ENCODE data around the gene XBP1.

XBP1 gene

DNA sequence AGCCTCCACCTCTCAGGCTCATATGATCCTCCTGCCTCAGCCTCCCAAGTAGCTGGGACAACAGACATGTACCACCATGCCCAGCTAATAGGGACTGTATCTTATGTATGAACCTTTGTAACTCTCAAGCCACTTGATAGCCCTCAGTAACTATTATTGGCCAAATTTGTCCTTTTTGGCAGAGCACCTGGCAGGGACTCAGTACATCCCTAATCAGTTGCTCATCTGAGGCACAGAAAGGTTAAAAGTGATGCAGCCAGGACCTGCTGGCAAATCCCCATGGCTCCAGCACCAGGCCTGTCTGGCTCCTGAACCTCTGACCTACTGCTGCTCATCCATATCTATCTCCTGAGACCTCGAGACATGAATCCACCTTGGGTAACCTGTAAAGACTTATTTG lies 21.1 kb upstream of the XBP1 start:
- H3K27me3 ChIP-seq (ENCODE audit: insufficient read depth, low read length, poor library complexity, severe bottlenecking) = no peaks in the 10 kb centered on the region
- no peak overlapping the region for H2AFZ ChIP-seq (ENCODE audit: low read length)
- H3K79me2 ChIP-seq (ENCODE audit: insufficient read depth, low read length) = no peaks in the 10 kb centered on the region
- peak overlapping the region; percentile 67 for H3K9ac ChIP-seq (ENCODE audit: low read depth, low read length, poor library complexity, severe bottlenecking)
- no peaks in the 10 kb centered on the region for H3K36me3 ChIP-seq (ENCODE audit: insufficient read depth, low read length)
- no peaks in the 10 kb centered on the region for H3K9me3 ChIP-seq (ENCODE audit: insufficient read depth, low read depth, low read length)
- no peak overlapping the region for H3K4me3 ChIP-seq (ENCODE audit: low read length, poor library complexity, severe bottlenecking)
- H3K9me2 ChIP-seq (replicated peaks; ENCODE audit: low read depth, low read length) = no peaks in the 10 kb centered on the region
- peaks cover 68% of the 10 kb centered on the region for H3K4me1 ChIP-seq (ENCODE audit: insufficient read depth, low read length, poor library complexity, severe bottlenecking)
- peaks cover 12% of the 10 kb centered on the region for H3F3A ChIP-seq (ENCODE audit: low read depth)
- H4K20me1 ChIP-seq (ENCODE audit: insufficient read depth, low read length, poor library complexity, severe bottlenecking) = no peaks in the 10 kb centered on the region
- no peak overlapping the region for H3K4me2 ChIP-seq (ENCODE audit: low read depth, low read length, poor library complexity, severe bottlenecking)
- no peak for TF ChIP-seq EZH2phosphoT487 (IDR thresholded peaks at IDR 0.05; ENCODE audit: borderline replicate concordance)
- TF ChIP-seq, protein P1, sequence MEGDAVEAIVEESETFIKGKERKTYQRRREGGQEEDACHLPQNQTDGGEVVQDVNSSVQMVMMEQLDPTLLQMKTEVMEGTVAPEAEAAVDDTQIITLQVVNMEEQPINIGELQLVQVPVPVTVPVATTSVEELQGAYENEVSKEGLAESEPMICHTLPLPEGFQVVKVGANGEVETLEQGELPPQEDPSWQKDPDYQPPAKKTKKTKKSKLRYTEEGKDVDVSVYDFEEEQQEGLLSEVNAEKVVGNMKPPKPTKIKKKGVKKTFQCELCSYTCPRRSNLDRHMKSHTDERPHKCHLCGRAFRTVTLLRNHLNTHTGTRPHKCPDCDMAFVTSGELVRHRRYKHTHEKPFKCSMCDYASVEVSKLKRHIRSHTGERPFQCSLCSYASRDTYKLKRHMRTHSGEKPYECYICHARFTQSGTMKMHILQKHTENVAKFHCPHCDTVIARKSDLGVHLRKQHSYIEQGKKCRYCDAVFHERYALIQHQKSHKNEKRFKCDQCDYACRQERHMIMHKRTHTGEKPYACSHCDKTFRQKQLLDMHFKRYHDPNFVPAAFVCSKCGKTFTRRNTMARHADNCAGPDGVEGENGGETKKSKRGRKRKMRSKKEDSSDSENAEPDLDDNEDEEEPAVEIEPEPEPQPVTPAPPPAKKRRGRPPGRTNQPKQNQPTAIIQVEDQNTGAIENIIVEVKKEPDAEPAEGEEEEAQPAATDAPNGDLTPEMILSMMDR (conservative IDR thresholded peaks at IDR 0.05; ENCODE audit: low read length) = no peak

DNA sequence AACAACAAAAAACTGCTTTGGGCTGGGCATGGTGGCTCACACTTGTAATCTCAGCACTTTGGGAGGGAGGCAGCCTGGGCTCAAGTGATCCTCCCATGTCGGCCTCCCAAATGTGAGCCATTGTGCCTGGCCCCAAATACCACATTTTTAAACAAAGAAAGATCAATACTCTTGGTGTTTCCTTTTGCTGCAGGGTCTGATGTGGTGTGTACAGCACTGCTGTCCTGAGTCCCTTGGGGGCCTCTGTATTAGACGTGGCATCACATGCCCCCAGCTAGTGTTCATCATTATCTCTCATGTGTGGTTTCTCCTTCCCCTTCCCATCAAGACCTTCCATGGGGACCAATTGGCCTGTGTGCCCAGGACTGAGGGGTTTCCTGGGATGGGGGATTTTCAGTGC lies 20.5 kb upstream of the XBP1 start:
- H3K9ac ChIP-seq (ENCODE audit: low read depth, low read length, poor library complexity, severe bottlenecking) = peak overlapping the region; percentile 67
- peaks cover 12% of the 10 kb centered on the region for H3F3A ChIP-seq (ENCODE audit: low read depth)
- no peaks in the 10 kb centered on the region for H3K9me2 ChIP-seq (replicated peaks; ENCODE audit: low read depth, low read length)
- H3K4me1 ChIP-seq (ENCODE audit: insufficient read depth, low read length, poor library complexity, severe bottlenecking) = peaks cover 68% of the 10 kb centered on the region
- no peaks in the 10 kb centered on the region for H4K20me1 ChIP-seq (ENCODE audit: insufficient read depth, low read length, poor library complexity, severe bottlenecking)
- no peak overlapping the region for H3K4me3 ChIP-seq (ENCODE audit: low read length, poor library complexity, severe bottlenecking)
- no peaks in the 10 kb centered on the region for H3K9me3 ChIP-seq (ENCODE audit: insufficient read depth, low read depth, low read length)
- TF ChIP-seq, protein P1 (conservative IDR thresholded peaks at IDR 0.05; ENCODE audit: low read length) = no peak
- TF ChIP-seq EZH2phosphoT487 (IDR thresholded peaks at IDR 0.05; ENCODE audit: borderline replicate concordance) = no peak
- H3K27me3 ChIP-seq (ENCODE audit: insufficient read depth, low read length, poor library complexity, severe bottlenecking) = no peaks in the 10 kb centered on the region
- H2AFZ ChIP-seq (ENCODE audit: low read length) = no peak overlapping the region
- H3K36me3 ChIP-seq (ENCODE audit: insufficient read depth, low read length) = no peaks in the 10 kb centered on the region
- H3K79me2 ChIP-seq (ENCODE audit: insufficient read depth, low read length) = no peaks in the 10 kb centered on the region
- H3K4me2 ChIP-seq (ENCODE audit: low read depth, low read length, poor library complexity, severe bottlenecking) = no peak overlapping the region

DNA sequence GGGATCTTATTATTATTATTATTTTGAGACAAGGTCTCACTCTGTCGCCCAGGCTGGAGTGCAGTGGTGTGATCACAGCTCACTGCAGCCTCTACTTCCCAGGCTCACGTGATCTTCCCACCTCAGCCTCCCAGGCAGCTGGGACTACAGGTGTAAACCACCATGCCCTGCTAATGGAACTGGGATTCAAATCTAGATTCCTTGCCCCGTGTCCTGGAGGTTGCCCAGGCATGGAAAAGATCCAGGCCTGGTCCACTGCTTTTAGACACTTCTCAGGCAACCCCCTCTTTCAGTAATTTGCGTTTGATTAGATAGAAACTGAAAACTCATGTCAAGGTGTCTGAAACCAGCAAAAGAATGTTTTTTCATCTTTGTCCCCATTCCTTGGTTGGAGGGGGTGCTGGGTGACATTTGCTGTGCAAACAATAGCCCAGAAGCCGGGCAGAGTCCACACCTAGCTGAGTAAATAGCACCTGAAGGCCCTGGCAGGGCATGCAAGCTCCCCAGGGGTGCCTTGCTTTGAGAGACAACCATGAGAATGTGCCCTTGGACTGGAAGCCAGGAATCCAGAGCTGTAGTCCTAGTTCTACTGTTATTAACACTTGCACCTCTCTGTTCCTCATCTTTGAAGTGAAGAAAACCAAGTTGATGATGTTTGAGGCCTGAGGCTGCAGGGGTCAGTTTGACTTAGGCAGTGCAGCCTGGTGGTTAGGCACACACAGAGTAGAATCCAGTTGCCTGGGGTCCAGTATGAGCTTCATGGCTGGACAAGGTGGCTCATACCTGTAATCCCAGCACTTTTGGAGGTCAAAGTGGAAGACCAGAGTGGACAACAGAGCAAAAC lies 19.1 kb upstream of the XBP1 start:
- TF ChIP-seq, protein P1 (conservative IDR thresholded peaks at IDR 0.05; ENCODE audit: low read length) = no peak
- no peak for TF ChIP-seq EZH2phosphoT487 (IDR thresholded peaks at IDR 0.05; ENCODE audit: borderline replicate concordance)
- H3F3A ChIP-seq (ENCODE audit: low read depth) = peaks cover 12% of the 10 kb centered on the region
- H3K4me3 ChIP-seq (ENCODE audit: low read length, poor library complexity, severe bottlenecking) = no peak overlapping the region
- no peaks in the 10 kb centered on the region; the same call in 1 of the 2 replicates for H3K79me2 ChIP-seq (ENCODE audit: insufficient read depth, low read length)
- no peaks in the 10 kb centered on the region for H3K9me3 ChIP-seq (ENCODE audit: insufficient read depth, low read depth, low read length)
- no peaks in the 10 kb centered on the region for H4K20me1 ChIP-seq (ENCODE audit: insufficient read depth, low read length, poor library complexity, severe bottlenecking)
- peak overlapping the region; percentile 28 for H3K4me2 ChIP-seq (ENCODE audit: low read depth, low read length, poor library complexity, severe bottlenecking)
- H3K36me3 ChIP-seq (ENCODE audit: insufficient read depth, low read length) = no peaks in the 10 kb centered on the region
- H3K9me2 ChIP-seq (replicated peaks; ENCODE audit: low read depth, low read length) = no peaks in the 10 kb centered on the region
- no peak overlapping the region for H2AFZ ChIP-seq (ENCODE audit: low read length)
- no peaks in the 10 kb centered on the region for H3K27me3 ChIP-seq (ENCODE audit: insufficient read depth, low read length, poor library complexity, severe bottlenecking)
- H3K9ac ChIP-seq (ENCODE audit: low read depth, low read length, poor library complexity, severe bottlenecking) = no peak overlapping the region
- H3K4me1 ChIP-seq (ENCODE audit: insufficient read depth, low read length, poor library complexity, severe bottlenecking) = peaks cover 80% of the 10 kb centered on the region

Measured in Loucy (cell line).